Activated CD8-positive, alpha-beta memory T cell treated with anti-CD3 and anti-CD28 coated beads for 48 hours (primary cell): ENCODE data around the gene LGR6.
"Not testable (repeated sequence)": the region's sequence is repeated elsewhere in the genome, so short reads cannot be mapped to it uniquely, and the experiment has no call there.

Experiments used
- DNase-seq, 3 experiments: peaks; one replicate each; pipeline ENCODE4 v3.0.0-alpha.2; 2020; ENCODE audit warnings: low read depth in 2 of 3, low spot score in 2 of 3

LGR6 gene

GRCh38 chr1:202319381-202320080 is 125.9 kb downstream of the LGR6 start:
- no peak for DNase-seq

- DNase-seq, result no peak
These were observed 126.4 kb downstream of the LGR6 start for GRCh38 chr1:202320081-202320405.

- no peak for DNase-seq
These were observed 130.1 kb downstream of the LGR6 start for GRCh38 chr1:202323731-202324130.

- no peak for DNase-seq
These were observed 131.0 kb downstream of the LGR6 start for GRCh38 chr1:202324646-202325045.

- DNase-seq, result no peak
These were observed 136.3 kb downstream of the LGR6 start for GRCh38 chr1:202329891-202330290.

- DNase-seq, result no peak
These were observed 140.3 kb downstream of the LGR6 start for GRCh38 chr1:202333861-202334260.

- no peak for DNase-seq
These were observed 150.2 kb downstream of the LGR6 start for GRCh38 chr1:202343652-202344349.

GRCh38 chr1:202348005-202348508 is 154.5 kb downstream of the LGR6 start:
- DNase-seq, result no peak

GRCh38 chr1:202348509-202349205 is 155.1 kb downstream of the LGR6 start, which contains the start of gene PPP1R12B:
Gene PPP1R12B (plus strand): TSS chr1:202348699. CDS start chr1:202348852, 153 bp downstream.
- peak; percentile 79 to 88 (median 80) for DNase-seq

- no peak for DNase-seq
These were observed 155.8 kb downstream of the LGR6 start for GRCh38 chr1:202349206-202349928.

- no peak for DNase-seq
These were observed 158.1 kb downstream of the LGR6 start for GRCh38 chr1:202351725-202352124.

- not testable (repeated sequence) for DNase-seq
These were observed 159.1 kb downstream of the LGR6 start for GRCh38 chr1:202352583-202353197.

- no peak for DNase-seq
These were observed 162.4 kb downstream of the LGR6 start for GRCh38 chr1:202355944-202356553.

- DNase-seq, result no peak
These were observed 163.9 kb downstream of the LGR6 start for GRCh38 chr1:202357506-202357905.

GRCh38 chr1:202361224-202361623 is 167.6 kb downstream of the LGR6 start:
- no peak for DNase-seq

- no peak for DNase-seq
These were observed 168.1 kb downstream of the LGR6 start for GRCh38 chr1:202361701-202362100.

GRCh38 chr1:202362212-202362611 is 168.6 kb downstream of the LGR6 start:
- no peak for DNase-seq

GRCh38 chr1:202365092-202365815 is 171.7 kb downstream of the LGR6 start:
- DNase-seq, result no peak

GRCh38 chr1:202367271-202367670 is 173.7 kb downstream of the LGR6 start:
- no peak for DNase-seq
